HG02970 (cell line): ENCODE results near the gene PLCXD1.

Source experiments
- ATAC-seq: cut with Tn5 transposase; IDR thresholded peaks from one replicate; pipeline ENCODE4 v1.9.1; 2021; ENCODE audit warnings: mild to moderate bottlenecking, moderate library complexity, moderate number of reproducible peaks; ENCODE audit not compliant: unreplicated experiment, low FRiP score

Gene PLCXD1

GRCh38 chrX:332916-333610, 51.9 kb downstream of the PLCXD1 start:
- ATAC-seq, result no peak

- ATAC-seq, result no peak
Observed at GRCh38 chrX:333611-334311, 52.6 kb downstream of the PLCXD1 start.

- no peak for ATAC-seq
Observed at GRCh38 chrX:334331-334891, 53.2 kb downstream of the PLCXD1 start.

- ATAC-seq, result no peak
Observed at GRCh38 chrX:334971-335757, 54.0 kb downstream of the PLCXD1 start.

GRCh38 chrX:335758-336155, 54.6 kb downstream of the PLCXD1 start:
- no peak for ATAC-seq

DNA sequence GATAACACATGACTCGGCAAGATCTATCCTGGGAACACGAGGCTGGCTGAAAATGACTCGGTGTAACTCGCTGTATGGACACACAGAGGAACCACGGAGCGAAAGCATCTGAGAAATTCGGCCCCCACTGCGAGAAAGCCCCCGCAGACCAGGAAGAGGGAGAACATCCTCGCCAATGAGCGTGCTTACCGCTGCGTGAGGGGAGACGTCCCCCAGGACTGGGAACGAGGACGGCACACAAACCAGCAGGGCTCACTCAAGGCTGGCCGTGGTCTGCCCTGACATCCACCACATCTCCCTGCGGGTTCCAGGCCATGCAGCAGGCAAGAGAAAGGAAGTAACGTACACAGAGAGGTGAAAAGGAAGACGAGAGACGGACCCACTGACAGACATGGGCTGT, 55.0 kb downstream of the PLCXD1 start:
- no peak for ATAC-seq

GRCh38 chrX:337331-337831, 56.2 kb downstream of the PLCXD1 start:
- no peak for ATAC-seq

- no peak for ATAC-seq
Observed at GRCh38 chrX:338281-338835, 57.2 kb downstream of the PLCXD1 start.

GRCh38 chrX:338836-339400, 57.7 kb downstream of the PLCXD1 start:
- no peak for ATAC-seq

- ATAC-seq, result no peak
Observed at GRCh38 chrX:340121-340520, 58.9 kb downstream of the PLCXD1 start.

DNA sequence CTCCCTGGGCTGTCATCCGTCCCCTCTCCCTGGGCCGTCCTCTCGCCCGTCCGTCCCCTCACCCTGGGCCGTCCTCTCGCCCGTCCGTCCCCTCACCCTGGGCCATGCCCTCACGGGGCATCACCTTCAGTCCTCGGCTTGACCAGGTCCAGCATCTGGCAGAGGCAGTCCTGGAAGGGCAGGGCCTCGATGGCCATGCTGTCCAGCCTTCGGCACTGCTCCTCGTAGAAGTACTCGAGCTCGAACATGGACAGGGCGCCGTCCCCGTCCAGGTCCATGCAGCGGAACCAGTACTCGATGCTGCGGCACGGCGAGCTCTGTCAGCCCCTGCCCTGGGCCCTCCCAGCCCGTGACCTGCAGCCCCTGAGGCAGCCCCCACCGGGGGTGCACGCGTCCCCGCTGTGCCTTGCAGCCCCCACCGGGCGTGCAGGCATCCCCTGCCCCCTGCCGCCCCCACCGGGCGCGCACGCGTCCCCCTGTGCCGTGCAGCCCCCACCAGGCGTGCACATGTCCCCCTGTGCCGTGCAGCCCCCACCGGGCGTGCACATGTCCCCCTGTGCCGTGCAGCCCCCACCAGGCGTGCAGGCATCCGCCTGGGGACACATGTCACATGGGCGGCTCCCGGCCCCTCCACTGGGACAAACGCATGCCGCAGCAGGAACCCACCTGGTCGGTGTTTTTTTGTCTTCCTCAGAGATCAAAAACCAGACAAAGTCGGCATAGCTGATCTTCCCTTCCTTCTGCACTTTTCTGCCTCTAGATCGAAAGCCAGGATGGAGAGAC, 59.7 kb downstream of the PLCXD1 start:
- no peak for ATAC-seq

DNA sequence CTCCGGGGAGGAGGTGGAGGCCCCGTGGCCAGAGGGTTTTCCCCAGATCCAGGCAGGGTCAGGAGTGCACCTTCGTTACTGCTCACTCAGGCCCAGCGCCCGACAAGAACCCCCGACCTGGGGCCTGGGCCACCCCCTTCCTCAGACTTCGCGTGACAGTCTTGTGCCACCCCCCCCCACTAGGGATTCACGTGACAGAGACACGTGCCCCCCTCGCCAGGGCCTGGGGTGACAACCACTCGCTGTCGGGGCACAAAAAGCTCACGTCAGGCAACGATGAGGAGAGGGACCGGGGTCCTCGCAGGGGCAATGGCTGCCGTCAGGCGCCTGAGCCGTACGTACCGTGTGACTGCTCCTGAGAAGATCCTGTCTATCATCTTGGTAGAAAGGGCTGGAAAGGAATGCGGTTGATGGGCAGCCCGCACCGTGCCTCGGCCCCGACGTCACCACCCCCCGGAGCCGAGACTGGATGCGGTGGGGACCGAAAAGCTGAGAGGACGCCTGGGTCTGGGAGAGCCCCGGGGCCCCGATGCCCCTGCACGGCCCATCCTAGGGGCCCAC, 60.4 kb downstream of the PLCXD1 start:
- ATAC-seq, result no peak

GRCh38 chrX:344371-344901, 63.3 kb downstream of the PLCXD1 start:
- no peak for ATAC-seq

- no peak for ATAC-seq
Observed at GRCh38 chrX:345020-345925, 64.1 kb downstream of the PLCXD1 start.

- ATAC-seq, result no peak
Observed at GRCh38 chrX:346034-346813, 65.0 kb downstream of the PLCXD1 start.

DNA sequence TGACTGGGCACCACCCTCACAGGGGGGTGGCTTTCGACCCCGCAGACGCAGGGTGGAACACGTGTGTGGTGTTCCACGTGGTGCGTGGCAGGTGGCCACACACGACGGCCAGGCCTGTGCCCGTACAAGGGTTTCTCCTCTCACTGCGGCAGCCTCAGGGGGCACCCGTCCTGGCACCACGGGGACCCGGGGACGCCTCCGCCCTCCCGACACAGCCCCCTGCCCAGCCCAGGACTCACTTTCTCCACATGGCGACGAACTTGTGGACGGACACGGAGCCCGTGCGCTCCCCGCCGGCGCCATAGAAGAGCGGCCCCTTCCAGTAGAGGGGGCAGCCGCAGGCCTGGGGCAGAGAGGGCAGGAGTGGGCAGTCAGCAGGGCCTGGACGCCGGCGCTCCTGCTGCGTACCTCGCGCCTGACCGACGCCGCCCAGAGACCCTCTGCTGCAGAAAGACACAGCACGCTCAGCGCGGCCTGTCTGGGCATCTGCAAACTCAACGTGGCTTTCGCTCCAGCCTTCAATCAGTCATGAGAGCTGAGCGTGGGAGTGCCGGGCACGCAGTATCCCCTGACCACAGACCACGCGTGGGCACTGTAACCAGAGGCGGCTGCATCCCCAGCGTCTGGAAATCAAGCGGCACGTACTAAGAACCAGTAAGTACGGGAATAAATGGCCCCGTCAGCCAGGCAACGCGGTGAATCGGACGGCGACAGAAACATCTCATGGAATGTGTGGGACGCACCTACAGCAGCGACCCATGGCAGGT, 66.4 kb downstream of the PLCXD1 start:
- no peak for ATAC-seq
